CD14-positive monocyte (primary cell): ENCODE data around the gene HOXA1. TPM values are rescaled to one million over a fixed set of nuclear protein-coding genes. Genes with fewer than 3 reads are reported as not detected.

ENCODE experiments used
- DNase-seq, 3 donors: peaks; one replicate each; pipeline ENCODE4 v3.0.0-alpha.2; 2011 to 2022
- H2AFZ ChIP-seq: 2 replicates; pipeline ENCODE4 v1.6.0; 2012; ENCODE audit warnings: mild to moderate bottlenecking, low read depth, low read length, inconsistent platforms; ENCODE audit not compliant: insufficient read depth, poor library complexity, severe bottlenecking
- H3K27ac ChIP-seq, 2 donors: 1 replicate in 1 of 2; 2 replicates in 1 of 2; pipeline ENCODE4 v1.5.1; 2012 to 2013; ENCODE audit warnings: low read length in 2 of 2, control low read depth in 1 of 2, inconsistent platforms in 1 of 2, low read depth in 1 of 2, mild to moderate bottlenecking in 1 of 2
- H3K27me3 ChIP-seq, 2 donors: one replicate each; pipeline versions ENCODE4 v1.6.0 to v1.6.1; 2011 to 2013; ENCODE audit warnings: low read length in 2 of 2; ENCODE audit not compliant: control insufficient read depth in 2 of 2, insufficient read depth in 2 of 2
- H3K36me3 ChIP-seq, 2 donors: replicated peaks in 1 of 2; 1 replicate in 1 of 2; 2 replicates in 1 of 2; pipeline versions ENCODE4 v1.5.1 to v1.6.1; 2012 to 2013; ENCODE audit warnings: low read length in 2 of 2, control low read depth in 1 of 2, inconsistent platforms in 1 of 2, mild to moderate bottlenecking in 1 of 2; ENCODE audit not compliant: insufficient read depth in 2 of 2, control insufficient read depth in 1 of 2
- H3K4me1 ChIP-seq, 2 donors: 1 replicate in 1 of 2; 2 replicates in 1 of 2; pipeline versions ENCODE4 v1.5.1 to v1.6.1; 2012 to 2013; ENCODE audit warnings: low read length in 2 of 2, control low read depth in 1 of 2, inconsistent platforms in 1 of 2, mild to moderate bottlenecking in 1 of 2, moderate library complexity in 1 of 2; ENCODE audit not compliant: insufficient read depth in 2 of 2, control insufficient read depth in 1 of 2
- H3K4me2 ChIP-seq: replicated peaks from 2 replicates; pipeline ENCODE3; 2012; ENCODE audit warnings: low read length, moderate library complexity, mild to moderate bottlenecking; ENCODE audit not compliant: poor library complexity, severe bottlenecking; ENCODE audit errors: extremely low read depth
- H3K4me3 ChIP-seq, 3 experiments: fragments of 200-600 bp in 1 of 3; sonication (generic) in 1 of 3; replicated peaks in 1 of 3; 1 replicate in 2 of 3; 2 replicates in 1 of 3; pipeline ENCODE4 v1.5.1; 2011 to 2013; ENCODE audit warnings: low read length in 3 of 3, mild to moderate bottlenecking in 3 of 3, control low read depth in 2 of 3, low read depth in 2 of 3, inconsistent platforms in 1 of 3, moderate library complexity in 1 of 3
- H3K79me2 ChIP-seq: 2 replicates; pipeline ENCODE4 v1.6.0; 2012; ENCODE audit warnings: mild to moderate bottlenecking, control low read depth, inconsistent platforms, low read length, moderate library complexity; ENCODE audit not compliant: insufficient read depth
- H3K9ac ChIP-seq: 2 replicates; pipeline ENCODE4 v1.6.0; 2017; ENCODE audit warnings: low read length, mild to moderate bottlenecking; ENCODE audit not compliant: insufficient read depth, poor library complexity, severe bottlenecking
- H3K9me3 ChIP-seq, 2 donors: replicated peaks in 1 of 2; 1 replicate in 1 of 2; 2 replicates in 1 of 2; pipeline versions ENCODE4 v1.5.1 to v1.6.1; 2012 to 2013; ENCODE audit warnings: low read length in 2 of 2, control low read depth in 1 of 2; ENCODE audit not compliant: control insufficient read depth in 1 of 2, insufficient read depth in 1 of 2
- H4K20me1 ChIP-seq: 2 replicates; pipeline ENCODE4 v1.6.0; 2012; ENCODE audit warnings: mild to moderate bottlenecking, low read length, control low read depth, moderate library complexity; ENCODE audit not compliant: insufficient read depth
- H3K27ac Mint-ChIP-seq, 7 donors: one replicate each; pipeline ENCODE4 v1.8.0; 2020; ENCODE audit warnings: mild to moderate bottlenecking in 7 of 7, mixed read lengths in 7 of 7, moderate library complexity in 6 of 7, inconsistent platforms in 2 of 7
- H3K27me3 Mint-ChIP-seq, 3 donors: one replicate each; pipeline ENCODE4 v1.8.0; 2021 to 2022; ENCODE audit warnings: low read depth in 3 of 3, mild to moderate bottlenecking in 3 of 3, mixed read lengths in 3 of 3, moderate library complexity in 3 of 3, inconsistent platforms in 1 of 3
- H3K36me3 Mint-ChIP-seq, 2 donors: one replicate each; pipeline ENCODE4 v1.8.0; 2020; ENCODE audit warnings: mixed read lengths in 2 of 2, inconsistent platforms in 1 of 2, mild to moderate bottlenecking in 1 of 2
- H3K4me1 Mint-ChIP-seq: one replicate; pipeline ENCODE4 v1.8.0; 2020; ENCODE audit warnings: mild to moderate bottlenecking, mixed read lengths
- H3K4me3 Mint-ChIP-seq, 2 donors: one replicate each; pipeline ENCODE4 v1.8.0; 2020; ENCODE audit warnings: mild to moderate bottlenecking in 2 of 2, mixed read lengths in 2 of 2, moderate library complexity in 1 of 2
- H3K9me3 Mint-ChIP-seq, 7 donors: one replicate each; pipeline ENCODE4 v1.8.0; 2020 to 2022; ENCODE audit warnings: mixed read lengths in 7 of 7, mild to moderate bottlenecking in 6 of 7, moderate library complexity in 6 of 7, inconsistent platforms in 2 of 7
- CTCF ChIP-seq: fragments of 200-600 bp; IDR thresholded peaks from one replicate; pipeline ENCODE4 v1.8.0; 2022; ENCODE audit warnings: antibody characterized with exemption, mild to moderate bottlenecking
- WGBS: methylation state at CpG from one replicate; pipeline ENCODE4 v1.1.5; 2013; ENCODE audit warnings: missing lambda C conversion rate; ENCODE audit not compliant: insufficient coverage; 5-methylcytosine and 5-hydroxymethylcytosine counted together
- intact Hi-C, 2 donors: fragments of 100-400 bp; cut with micrococcal nuclease; formaldehyde crosslinking; loops; one replicate each; pipeline versions ENCODE4 v1.15.0 to v1.15.1; 2023
- polyA plus RNA-seq, 3 donors: library from polyadenylated mRNA; depleted of rRNA in 1 of 3; unstranded in 2 of 3; stranded (reverse) in 1 of 3; fragments of 300-500 nt in 2 of 3; fragments of >200 nt in 1 of 3; fragmentation: Illumina TruSeq in 2 of 3; gene quantifications; 1 replicate in 2 of 3; 2 replicates in 1 of 3; pipeline ENCODE4 v1.2.3, GENCODE V29; 2012 to 2021

HOXA1 gene
- polyA plus RNA-seq, 3 donors: 0.11 to 0.37 TPM; not detected in 1

GRCh38 chr7:27123007-27123476 lies 27.2 kb upstream of the HOXA1 start:
- H3K27me3 Mint-ChIP-seq: peaks cover 3 to 6% (median 5%) of the 10 kb centered on the region in 3 donors

GRCh38 chr7:27122077-27122910 lies 26.5 kb upstream of the HOXA1 start:
- H3K9me3 ChIP-seq: no peaks in the 10 kb centered on the region
- no peak overlapping the region for H3K4me2 ChIP-seq
- H3K79me2 ChIP-seq: no peaks in the 10 kb centered on the region
- Mint-ChIP-seq H3K4me1 (peaks cover 8% of the 10 kb centered on the region), H3K9me3 (peaks cover 0 to 3% (median 0%) of the 10 kb centered on the region in 7 donors), H3K4me3 (no peak overlapping the region), H3K27me3 (peaks cover 1 to 3% (median 2%) of the 10 kb centered on the region in 3 donors), H3K27ac (no peak overlapping the region), H3K36me3 (no peaks in the 10 kb centered on the region)
- H3K27ac ChIP-seq: no peak overlapping the region
- no peak for DNase-seq
- WGBS: over 99% methylated on average over 21 of the region's 42 CpGs
- no peaks in the 10 kb centered on the region for H3K27me3 ChIP-seq
- H3K36me3 ChIP-seq: no peaks in the 10 kb centered on the region
- TF ChIP-seq CTCF: no peak
- H3K4me3 ChIP-seq: no peak overlapping the region
- H2AFZ ChIP-seq: no peak overlapping the region
- no peak overlapping the region for H3K9ac ChIP-seq
- intact Hi-C loops: no loop called here
- H3K4me1 ChIP-seq: no peaks in the 10 kb centered on the region
- H4K20me1 ChIP-seq: no peaks in the 10 kb centered on the region

More at GRCh38 chr7:27123007-27123476, 27.2 kb upstream of the HOXA1 start:
- H3K79me2 ChIP-seq: no peaks in the 10 kb centered on the region
- Mint-ChIP-seq H3K27ac (peak overlapping the region in 1 of 7 donors; percentile 55), H3K4me1 (peaks cover 8% of the 10 kb centered on the region), H3K9me3 (peaks cover 0 to 3% (median 0%) of the 10 kb centered on the region in 7 donors), H3K36me3 (no peaks in the 10 kb centered on the region), H3K4me3 (no peak overlapping the region)
- H3K9me3 ChIP-seq: no peaks in the 10 kb centered on the region
- no peak overlapping the region for H2AFZ ChIP-seq
- DNase-seq: no peak
- no peaks in the 10 kb centered on the region for H3K4me1 ChIP-seq
- H3K4me2 ChIP-seq: no peak overlapping the region
- no peak overlapping the region for H3K27ac ChIP-seq
- no peak overlapping the region for H3K9ac ChIP-seq
- no peak overlapping the region for H3K4me3 ChIP-seq
- H3K36me3 ChIP-seq: no peaks in the 10 kb centered on the region
- no peak for TF ChIP-seq CTCF
- WGBS: 85% methylated on average over 6 of the region's 14 CpGs
- intact Hi-C loops: no loop called here
- no peaks in the 10 kb centered on the region for H3K27me3 ChIP-seq
- no peaks in the 10 kb centered on the region for H4K20me1 ChIP-seq
